Embryonic facial prominence (tissue), 1 donor: ENCODE data around the gene NLRX1.
"Not testable (repeated sequence)": the region's sequence is repeated elsewhere in the genome, so short reads cannot be mapped to it uniquely, and the experiment has no call there.

ENCODE experiments used
- DNase-seq: peaks from one replicate; pipeline ENCODE4 v3.0.0-alpha.2; 2016; ENCODE audit errors: extremely low spot score

NLRX1 gene

GRCh38 chr11:119154178-119154577 lies 14.3 kb upstream of the NLRX1 start:
- DNase-seq = no peak

GRCh38 chr11:119155733-119156492 lies 12.6 kb upstream of the NLRX1 start:
- no peak for DNase-seq

- no peak for DNase-seq
Measured at GRCh38 chr11:119156496-119156895, 12.0 kb upstream of the NLRX1 start.

GRCh38 chr11:119157063-119157462 lies 11.5 kb upstream of the NLRX1 start:
- DNase-seq = no peak

- DNase-seq = no peak
Measured at GRCh38 chr11:119158467-119158866, 10.1 kb upstream of the NLRX1 start.

GRCh38 chr11:119160151-119160550 lies 8.4 kb upstream of the NLRX1 start:
- no peak for DNase-seq

GRCh38 chr11:119161871-119162270 lies 6.7 kb upstream of the NLRX1 start:
- no peak for DNase-seq

- DNase-seq = no peak
Measured at GRCh38 chr11:119166368-119167076, 2.0 kb upstream of the NLRX1 start.

- not testable (repeated sequence) for DNase-seq
Measured at GRCh38 chr11:119167077-119167458, 1.5 kb upstream of the NLRX1 start.

GRCh38 chr11:119167933-119168332 lies 592 bp upstream of the NLRX1 start:
- DNase-seq = no peak

- no peak for DNase-seq
Measured at GRCh38 chr11:119169282-119169719, 776 bp downstream of the NLRX1 start.

GRCh38 chr11:119172513-119172912 lies 4.0 kb downstream of the NLRX1 start:
- no peak for DNase-seq

GRCh38 chr11:119173453-119173852 lies 4.9 kb downstream of the NLRX1 start:
- no peak for DNase-seq

- no peak for DNase-seq
Measured at GRCh38 chr11:119175493-119176077, 7.1 kb downstream of the NLRX1 start.

- no peak for DNase-seq
Measured at GRCh38 chr11:119178166-119178680, 9.7 kb downstream of the NLRX1 start.

- no peak for DNase-seq
Measured at GRCh38 chr11:119179342-119179741, 10.8 kb downstream of the NLRX1 start.

GRCh38 chr11:119179983-119180382 lies 11.5 kb downstream of the NLRX1 start:
- no peak for DNase-seq

GRCh38 chr11:119180729-119181676 lies 12.5 kb downstream of the NLRX1 start:
- DNase-seq = no peak

- no peak for DNase-seq
Measured at GRCh38 chr11:119181677-119182412, 13.3 kb downstream of the NLRX1 start.

- not testable (repeated sequence) for DNase-seq
Measured at GRCh38 chr11:119184399-119184798, 15.9 kb downstream of the NLRX1 start.
